HG03135 (cell line): Measurements from ENCODE around the gene SMARCAL1.
"Not testable (repeated sequence)": the region's sequence is repeated elsewhere in the genome, so short reads cannot be mapped to it uniquely, and the experiment has no call there.

Source experiments
- ATAC-seq: cut with Tn5 transposase; IDR thresholded peaks from one replicate; pipeline ENCODE4 v1.9.1; 2021; ENCODE audit warnings: mild to moderate bottlenecking, moderate library complexity; ENCODE audit not compliant: unreplicated experiment

The SMARCAL1 gene

GRCh38 chr2:216412022-216412999, at the start of gene SMARCAL1:
Gene SMARCAL1 (plus strand): TSS chr2:216412484. CDS start chr2:216414705, 2,221 bp downstream.
- ATAC-seq = peak; percentile 93

GRCh38 chr2:216362730-216363129, 49.6 kb upstream of the SMARCAL1 start:
- no peak for ATAC-seq

GRCh38 chr2:216363221-216363620, 49.1 kb upstream of the SMARCAL1 start:
- no peak for ATAC-seq

GRCh38 chr2:216365518-216365917, 46.8 kb upstream of the SMARCAL1 start:
- no peak for ATAC-seq

DNA sequence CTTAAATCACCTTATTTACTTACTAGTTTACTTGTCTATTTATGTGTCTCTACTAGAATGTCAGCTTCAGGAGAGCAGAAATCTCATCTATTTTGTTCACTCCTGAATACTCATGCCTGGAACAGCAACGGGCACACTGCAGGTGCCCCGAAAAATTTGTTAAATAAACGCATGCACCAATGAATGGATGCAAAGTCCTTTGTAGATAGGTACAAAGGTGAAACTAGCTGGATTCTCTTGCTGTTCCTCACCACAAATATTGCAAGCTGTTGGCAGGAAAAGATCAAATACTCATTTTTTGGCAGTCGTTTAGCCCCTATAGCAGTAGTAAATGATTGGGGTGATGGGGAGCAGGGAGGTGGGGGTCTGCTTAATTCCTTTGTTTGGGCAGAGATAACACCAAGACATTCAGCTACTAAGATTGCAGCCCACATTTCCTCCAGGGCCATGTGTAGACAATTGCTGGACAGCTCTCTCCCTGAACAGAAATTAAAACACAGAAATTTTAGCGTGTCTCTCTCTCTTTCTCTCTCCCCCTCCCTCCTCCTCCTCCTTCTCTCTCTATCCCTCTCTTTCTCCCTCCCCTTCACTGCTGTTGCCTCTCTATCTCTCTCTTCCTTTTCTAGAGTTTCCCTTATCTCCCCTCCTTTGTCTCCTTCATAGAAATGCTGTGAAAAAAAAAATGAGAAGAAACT, 45.4 kb upstream of the SMARCAL1 start:
- no peak for ATAC-seq

GRCh38 chr2:216369821-216370220, 42.5 kb upstream of the SMARCAL1 start:
- no peak for ATAC-seq

DNA sequence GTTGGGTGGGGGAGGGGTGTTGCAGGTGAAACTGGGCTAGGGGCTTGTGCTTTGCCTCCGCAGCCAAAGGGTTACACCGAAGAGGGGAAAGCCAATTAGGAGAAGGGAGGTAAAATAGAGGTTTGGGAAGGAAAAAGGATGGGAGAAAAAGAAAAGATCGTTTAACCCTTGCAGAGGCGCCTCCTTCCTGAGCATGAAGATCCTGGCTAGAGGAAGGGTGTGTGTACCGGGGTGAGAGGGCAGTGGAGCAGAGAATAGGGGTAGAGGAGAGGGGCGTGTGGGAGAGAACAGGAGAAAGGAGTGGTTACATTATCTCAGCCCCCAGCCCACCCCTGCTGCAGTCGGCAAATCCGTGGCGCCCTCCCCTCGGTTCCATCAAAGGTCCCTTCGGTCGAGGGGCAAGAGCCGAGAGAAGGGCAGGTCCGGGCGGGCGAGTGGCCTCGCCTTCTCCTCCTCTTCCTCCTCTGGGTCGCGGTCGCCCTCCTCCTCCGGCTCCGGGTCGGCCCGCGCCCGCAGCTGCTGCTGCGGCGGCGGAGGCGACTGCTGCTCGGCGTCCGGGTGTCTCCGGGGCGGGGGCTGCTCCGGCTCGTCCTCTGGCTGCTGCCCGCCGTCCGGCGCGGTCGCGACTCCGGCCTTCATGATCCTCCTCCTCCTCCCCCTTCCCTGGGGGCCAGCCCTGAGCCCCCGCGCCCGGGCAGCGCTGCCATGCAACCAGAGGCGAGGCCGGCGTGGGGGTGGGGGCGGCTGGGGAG, 41.1 kb upstream of the SMARCAL1 start:
- ATAC-seq = no peak

DNA sequence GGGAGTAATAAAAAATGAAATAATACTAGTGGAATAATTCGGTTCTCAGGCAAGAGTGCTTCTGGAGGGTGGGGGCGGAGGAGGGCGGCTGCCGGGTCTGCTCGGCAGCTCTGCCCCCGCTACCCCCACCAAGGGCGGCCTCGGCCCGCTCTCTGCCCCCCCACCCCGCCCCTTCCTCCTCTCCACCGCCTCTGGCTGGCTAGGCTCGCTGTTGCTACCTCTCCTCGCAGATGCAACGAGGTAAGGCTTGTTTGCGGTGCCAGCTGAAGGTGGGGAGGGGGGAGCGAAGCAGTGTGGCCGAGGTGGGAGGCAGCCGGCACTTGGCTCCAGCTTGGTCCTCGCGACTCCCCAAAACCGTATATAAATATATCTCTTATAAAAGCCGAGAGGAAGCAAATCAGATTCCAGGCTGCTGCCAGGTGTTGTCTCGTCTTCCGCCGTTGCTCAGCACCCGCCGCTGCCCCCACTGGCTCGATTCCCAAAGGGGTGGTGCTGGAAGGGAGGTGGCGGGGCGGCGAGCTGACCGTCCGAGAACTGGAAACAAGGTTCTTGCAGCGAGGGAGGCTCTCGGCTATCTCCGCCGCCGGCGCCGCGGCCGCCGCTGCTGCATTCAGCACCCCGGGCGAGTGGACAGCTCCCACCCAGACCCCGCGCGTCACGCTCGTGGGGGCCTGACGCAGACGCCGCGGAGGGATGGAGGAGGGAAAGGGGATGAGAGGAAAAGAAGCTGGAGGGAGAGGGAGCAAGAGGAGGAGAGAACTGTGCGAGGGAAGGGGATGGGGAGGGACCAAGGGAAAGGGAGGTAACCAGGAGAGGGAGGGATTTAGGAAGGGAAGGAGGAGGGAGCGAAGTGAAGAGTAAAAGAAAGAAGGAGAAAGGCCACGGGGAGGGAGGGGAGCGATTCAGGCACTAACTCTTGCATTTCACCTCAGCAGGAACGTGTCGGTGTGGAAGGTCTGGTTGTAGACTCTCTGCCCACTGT, 40.3 kb upstream of the SMARCAL1 start, which contains the start of gene MARCHF4:
TSS of gene MARCHF4 (minus strand) at position 763 of the 982 bp plus-strand sequence. CDS start 2,223 bp downstream, outside the sequence.
- ATAC-seq = no peak

DNA sequence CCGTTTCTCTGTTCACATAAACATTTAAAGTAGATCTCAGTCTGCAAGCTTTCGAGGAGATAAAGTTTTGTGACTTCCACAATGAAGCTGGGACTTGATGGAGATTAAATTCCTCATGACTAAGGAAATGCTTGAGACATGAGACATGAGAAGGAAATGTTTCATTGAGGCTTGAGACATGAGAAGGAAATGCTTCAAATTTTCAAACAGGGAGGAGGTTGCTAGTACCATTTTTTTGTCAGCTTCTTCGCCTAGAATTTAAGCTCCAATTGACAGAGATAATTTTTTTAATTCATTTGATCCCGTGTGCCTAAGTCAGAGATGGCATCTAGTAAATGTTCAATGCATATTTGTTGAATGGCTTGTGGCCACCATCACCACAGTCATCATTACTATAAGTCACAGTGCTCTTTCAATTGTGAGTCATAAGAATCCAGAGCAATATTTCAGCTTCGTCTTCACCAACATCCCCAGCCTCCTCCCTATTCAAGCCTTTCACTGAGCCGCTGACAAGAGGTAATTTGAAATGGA, 39.5 kb upstream of the SMARCAL1 start:
- no peak for ATAC-seq

GRCh38 chr2:216373896-216374295, 38.4 kb upstream of the SMARCAL1 start:
- no peak for ATAC-seq

DNA sequence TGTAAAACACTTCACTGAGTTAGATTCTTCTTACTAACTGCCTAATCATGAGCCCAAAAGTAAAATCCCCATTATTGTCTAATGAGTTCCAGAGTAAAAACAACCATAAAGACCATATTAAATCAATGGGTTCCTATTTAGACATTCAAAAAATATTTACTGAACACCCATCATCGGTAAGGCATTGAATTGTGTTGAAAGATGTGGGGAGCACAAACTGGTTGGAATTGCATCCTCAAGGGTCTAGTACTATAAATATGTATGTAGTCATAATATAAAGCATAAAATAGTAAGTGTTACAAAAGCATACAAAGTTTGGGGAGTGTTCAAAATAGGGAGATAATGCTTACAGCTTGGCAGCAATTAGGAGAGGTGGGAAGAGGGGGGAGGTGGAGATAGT, 37.0 kb upstream of the SMARCAL1 start:
- no peak for ATAC-seq

- no peak for ATAC-seq
Measured at GRCh38 chr2:216379977-216380376, 32.3 kb upstream of the SMARCAL1 start.

DNA sequence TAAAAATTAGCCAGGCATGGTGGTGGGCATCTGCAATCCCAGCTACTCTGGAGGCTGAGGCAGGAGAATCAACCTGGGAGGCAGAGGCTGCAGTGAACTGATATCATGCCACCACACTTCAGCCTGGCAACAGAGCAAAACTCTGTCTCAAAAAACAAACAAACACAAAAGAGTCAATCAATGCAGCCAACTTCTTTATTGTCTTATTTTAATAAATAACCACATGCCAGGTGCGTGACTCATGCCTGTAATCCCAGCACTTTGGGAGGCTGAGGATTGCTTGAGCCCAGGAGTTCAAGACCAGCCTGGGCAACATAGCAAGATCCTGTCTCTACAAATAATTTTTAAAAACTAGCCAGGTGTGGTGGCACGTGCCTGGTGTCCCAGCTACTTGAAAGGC, 27.9 kb upstream of the SMARCAL1 start:
- not testable (repeated sequence) for ATAC-seq

GRCh38 chr2:216385478-216385877, 26.8 kb upstream of the SMARCAL1 start:
- ATAC-seq = no peak

DNA sequence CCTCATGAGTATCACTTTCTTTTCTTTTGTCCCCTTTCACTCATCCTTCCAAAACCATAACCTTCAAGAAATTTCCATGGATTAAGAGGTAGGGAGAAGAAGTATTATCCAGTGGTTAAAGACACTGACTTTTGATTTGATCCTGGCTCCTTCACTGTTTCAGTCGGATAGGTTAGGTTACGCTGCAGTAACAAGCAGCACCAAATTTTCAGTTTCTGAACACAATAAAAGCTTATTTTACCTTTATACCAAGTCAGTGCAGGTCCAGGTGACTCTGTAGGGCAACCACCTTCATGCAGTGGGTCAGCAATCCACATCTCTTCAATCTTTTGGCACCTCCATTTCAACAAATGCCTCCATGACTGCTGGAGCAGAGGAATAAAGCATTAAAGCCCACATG, 25.0 kb upstream of the SMARCAL1 start:
- no peak for ATAC-seq

DNA sequence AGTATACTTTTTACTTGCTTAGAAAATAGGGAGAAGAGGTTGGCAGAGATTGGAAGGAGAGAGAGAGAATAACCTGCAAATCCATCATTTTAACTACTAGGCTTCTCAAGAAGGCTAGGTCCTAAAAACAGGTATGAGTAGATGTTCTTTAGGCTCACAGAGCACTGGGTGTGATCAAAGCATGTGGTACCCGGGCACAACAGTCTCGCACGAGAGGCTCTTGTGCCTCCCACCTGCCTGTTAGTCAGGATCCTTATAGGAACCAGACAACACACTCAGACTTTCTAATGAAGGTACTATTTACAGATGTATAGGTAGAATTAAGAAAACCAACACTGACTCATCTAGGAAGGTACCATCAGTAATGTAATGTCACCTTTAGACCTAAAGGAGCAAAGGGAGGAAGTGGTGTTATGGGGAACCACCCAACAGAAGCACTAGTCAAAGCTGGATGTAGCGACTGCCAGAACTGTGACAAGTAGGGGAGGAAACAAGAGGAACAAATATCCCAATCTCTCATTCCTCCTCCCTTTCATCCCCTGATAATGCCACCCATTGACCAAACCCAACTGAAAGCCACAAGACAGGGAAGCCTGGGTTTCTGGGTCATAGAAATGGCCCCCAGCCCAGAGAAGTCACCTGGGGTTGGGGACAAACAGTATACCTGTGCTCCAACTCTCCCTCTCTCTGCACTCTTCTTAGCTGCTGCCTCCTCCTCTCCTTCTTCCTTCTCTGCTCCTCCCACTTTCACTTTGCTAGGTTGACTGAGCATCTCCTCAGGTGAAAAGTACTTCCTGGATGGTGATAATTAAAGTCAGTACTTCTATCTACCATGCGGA, 24.0 kb upstream of the SMARCAL1 start:
- no peak for ATAC-seq

DNA sequence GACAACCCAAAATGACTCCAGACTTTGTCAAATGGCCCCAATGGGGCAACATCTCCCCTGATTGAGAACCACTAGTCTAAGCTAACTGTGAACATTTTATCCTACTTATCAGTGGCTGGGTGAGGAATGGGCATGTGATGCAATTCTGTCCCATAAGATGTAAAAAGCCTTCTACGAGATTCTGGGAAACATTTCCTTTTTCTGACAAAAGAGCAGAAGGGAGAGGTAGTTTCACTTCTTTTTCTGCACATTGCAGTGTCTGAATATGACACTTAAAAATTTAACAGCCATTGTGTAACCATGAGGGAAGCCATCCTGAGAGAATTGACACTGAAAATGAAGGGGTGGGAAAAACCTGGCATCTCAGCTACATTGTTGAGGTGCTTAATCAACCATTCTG, 22.7 kb upstream of the SMARCAL1 start:
- ATAC-seq = no peak

- ATAC-seq = no peak
Measured at GRCh38 chr2:216391401-216391800, 20.9 kb upstream of the SMARCAL1 start.
